Measurements from ENCODE around the gene ASXL1. TPM values are rescaled to one million over a fixed set of nuclear protein-coding genes. Genes with fewer than 3 reads are reported as not detected.
A peak's percentile ranks its signal among the peaks of the same experiment; 100 is the strongest.

The ASXL1 gene
- total and polyA plus RNA-seq, 9 of the 15 experiments (the other 6 are each of a cell fraction or from before 2014, with no cell fraction given), result 6.5 to 65.3 (median 32.3) TPM

GRCh38 chr20:32333988-32334885, 23.9 kb upstream of the ASXL1 start (continued):
- no peak for TF ChIP-seq ZFP91 (CRISPR knock-in tag; IDR thresholded peaks at IDR 0.05)
- TF ChIP-seq HNRNPUL1 (IDR thresholded peaks at IDR 0.05; ENCODE audit: low read length), result no peak
- no peak for TF ChIP-seq KAT2B (IDR thresholded peaks at IDR 0.05; ENCODE audit: low read depth, low read length)
- 0 out of 2 replicates have a peak, but pooled peaks have one; percentile 8 for TF ChIP-seq ELF4 (CRISPR knock-in tag; IDR thresholded peaks at IDR 0.05)
- no peak for TF ChIP-seq KLF10 (CRISPR knock-in tag; IDR thresholded peaks at IDR 0.05)
- no peak for TF ChIP-seq DEAF1 (CRISPR knock-in tag; IDR thresholded peaks at IDR 0.05)
- TF ChIP-seq EHMT2 (IDR thresholded peaks at IDR 0.05), result peak; percentile 34; the same call in 1 of the 2 replicates
- TF ChIP-seq ZNF140 (CRISPR knock-in tag; IDR thresholded peaks at IDR 0.05), result no peak
- no peak for TF ChIP-seq RNF219 (CRISPR knock-in tag; IDR thresholded peaks at IDR 0.05)
- no peak for TF ChIP-seq NFE2L1 (tag; IDR thresholded peaks at IDR 0.05; ENCODE audit: borderline replicate concordance, low read depth)
- TF ChIP-seq HEY1 (CRISPR knock-in tag; IDR thresholded peaks at IDR 0.05; ENCODE audit: borderline replicate concordance), result no peak
- TF ChIP-seq RAD21 (CRISPR knock-in tag; conservative IDR thresholded peaks at IDR 0.05 in 1 of 2, IDR thresholded peaks at IDR 0.05 in 1 of 2), result peak in 1 of 2 experiments; percentile 12; a peak in 1 of 4 replicates
- no peak for TF ChIP-seq CBFB (CRISPR knock-in tag; IDR thresholded peaks at IDR 0.05)
- peak in 1 of 2 experiments; percentile 48 for TF ChIP-seq E2F6 (IDR thresholded peaks at IDR 0.05; ENCODE audit: borderline replicate concordance in 1 of 2, extremely low read depth in 1 of 2, insufficient read depth in 1 of 2, insufficient read length in 1 of 2, low read depth in 1 of 2, low read length in 1 of 2, poor library complexity in 1 of 2, severe bottlenecking in 1 of 2)
- TF ChIP-seq L3MBTL2 (IDR thresholded peaks at IDR 0.05), result 0 out of 2 replicates have a peak, but pooled peaks have one; percentile 25
